HCT116 (cell line): ENCODE measurements around the gene MLLT3. TPM values are rescaled to one million over a fixed set of nuclear protein-coding genes. Genes with fewer than 3 reads are reported as not detected.

ENCODE experiments used
- ATAC-seq: fragments of 200-7000 bp; cut with Tn5 transposase; 2 replicates; pipeline ENCODE4 v1.9.1; 2020; ENCODE audit warnings: mild to moderate bottlenecking, moderate library complexity
- BruUV-seq: library from RNA; stranded (reverse); fragments of 400-500 nt; replicated peaks from 2 replicates; lab custom pipeline; 2021; lab: Mats Ljungman, UMichigan
- CTCF ChIA-PET: fragments of 300-600 bp; sonication (Branson Sonifier 250); formaldehyde crosslinking; loops from one replicate; lab custom pipeline; 2021; ENCODE audit warnings: antibody characterized with exemption; lab: Charles Lee
- POLR2A ChIA-PET: fragments of 300-600, 350-600 bp; sonication (Branson Sonifier 250); formaldehyde crosslinking; loops from one replicate; lab custom pipeline; 2021; ENCODE audit warnings: antibody characterized with exemption; lab: Charles Lee
- RAD21 ChIA-PET, 2 experiments: fragments of 300-600 bp; sonication (Branson Sonifier 250); formaldehyde crosslinking; loops; one replicate each; lab custom pipeline; 2023; ENCODE audit warnings: low total read pairs in 2 of 2; ENCODE audit not compliant: uncharacterized antibody in 2 of 2, unreplicated experiment in 2 of 2, low non-redundant PET in 1 of 2; lab: Charles Lee
- DNase-seq: peaks from one replicate; pipeline ENCODE4 v3.0.0-alpha.2; 2010; ENCODE audit warnings: low read depth, low spot score
- H2AFZ ChIP-seq: fragments of 200-600 bp; shearing (Covaris generic), sonication (generic); 2 replicates; pipeline ENCODE4 v1.6.1; 2017; ENCODE audit warnings: low read depth, mixed run types, mixed read lengths, antibody characterized with exemption, low read length; ENCODE audit not compliant: poor library complexity, severe bottlenecking
- H3K27ac ChIP-seq: 2 replicates; pipeline ENCODE4 v1.5.1; 2012; ENCODE audit warnings: low read depth, low read length
- H3K27me3 ChIP-seq: fragments of 200-600 bp; sonication (generic); 2 replicates; pipeline ENCODE4 v1.6.1; 2016; ENCODE audit warnings: mixed run types, low read length, mixed read lengths; ENCODE audit not compliant: insufficient read depth
- H3K36me3 ChIP-seq, 2 experiments: fragments of 200-500 bp in 1 of 2; fragments of 200-600 bp in 1 of 2; sonication (Bioruptor generic) in 1 of 2; sonication (generic) in 1 of 2; 2 replicates each; pipeline versions ENCODE4 v1.5.1 to v1.6.1; 2014 to 2016; ENCODE audit warnings: low read length in 2 of 2, inconsistent platforms in 1 of 2, mixed read lengths in 1 of 2, mixed run types in 1 of 2; ENCODE audit not compliant: insufficient read depth in 2 of 2, control insufficient read depth in 1 of 2
- H3K4me1 ChIP-seq, 2 experiments: fragments of 200-600 bp in 1 of 2; sonication (generic) in 1 of 2; 2 replicates each; pipeline versions ENCODE4 v1.5.1 to v1.6.1; 2012 to 2017; ENCODE audit warnings: low read length in 2 of 2, inconsistent platforms in 1 of 2, mild to moderate bottlenecking in 1 of 2, mixed read lengths in 1 of 2, mixed run types in 1 of 2, moderate library complexity in 1 of 2; ENCODE audit not compliant: insufficient read depth in 2 of 2, control insufficient read depth in 1 of 2
- H3K4me2 ChIP-seq: fragments of 200-600 bp; sonication (generic); 2 replicates; pipeline ENCODE4 v1.6.1; 2017; ENCODE audit warnings: mixed run types, low read length, mixed read lengths
- H3K4me3 ChIP-seq, 2 experiments: fragments of 200-600 bp in 1 of 2; sonication (generic) in 1 of 2; replicated peaks in 1 of 2; 2 replicates each; pipeline ENCODE4 v1.5.1; 2011 to 2016; ENCODE audit warnings: low read length in 2 of 2, control low read depth in 1 of 2, low read depth in 1 of 2, mild to moderate bottlenecking in 1 of 2, mixed read lengths in 1 of 2, mixed run types in 1 of 2
- H3K79me2 ChIP-seq: fragments of 200-600 bp; sonication (generic); 2 replicates; pipeline ENCODE4 v1.6.1; 2017; ENCODE audit warnings: mild to moderate bottlenecking, mixed run types, low read length, moderate library complexity, mixed read lengths; ENCODE audit not compliant: insufficient read depth
- H3K9ac ChIP-seq: fragments of 200-600 bp; sonication (generic); 2 replicates; pipeline ENCODE4 v1.6.1; 2016; ENCODE audit warnings: low read length, mixed read lengths
- H3K9me2 ChIP-seq: fragments of 200-600 bp; sonication (generic), shearing (Covaris generic); 2 replicates; pipeline ENCODE4 v1.6.1; 2017; ENCODE audit warnings: mixed run types, mild to moderate bottlenecking, moderate library complexity; ENCODE audit not compliant: insufficient read depth
- H3K9me3 ChIP-seq, 2 experiments: fragments of 200-500 bp in 1 of 2; fragments of 200-600 bp in 1 of 2; sonication (Bioruptor generic) in 1 of 2; sonication (generic) in 1 of 2; 2 replicates each; pipeline ENCODE4 v1.6.1; 2014 to 2017; ENCODE audit warnings: low read length in 2 of 2, mixed read lengths in 2 of 2, inconsistent platforms in 1 of 2, low read depth in 1 of 2, mild to moderate bottlenecking in 1 of 2, mixed run types in 1 of 2, moderate library complexity in 1 of 2; ENCODE audit not compliant: control insufficient read depth in 1 of 2, insufficient read depth in 1 of 2
- H4K20me1 ChIP-seq: fragments of 200-600 bp; sonication (generic), shearing (Covaris generic); 2 replicates; pipeline ENCODE4 v1.6.1; 2017; ENCODE audit warnings: mixed run types, mild to moderate bottlenecking, moderate library complexity; ENCODE audit not compliant: insufficient read depth
- CBX3 ChIP-seq: IDR thresholded peaks from 2 replicates; pipeline ENCODE4 v1.6.1; 2012; ENCODE audit warnings: low read depth
- CEBPB ChIP-seq: IDR thresholded peaks from 2 replicates; pipeline ENCODE4 v1.6.1; 2012; ENCODE audit warnings: low read depth
- EGR1 ChIP-seq: IDR thresholded peaks from 2 replicates; pipeline ENCODE4 v1.6.1; 2012; ENCODE audit warnings: low read depth
- ELF1 ChIP-seq: IDR thresholded peaks from 2 replicates; pipeline ENCODE4 v1.6.1; 2012; ENCODE audit warnings: low read depth, borderline replicate concordance
- EZH2phosphoT487 ChIP-seq: fragments of 200-600 bp; IDR thresholded peaks from 2 replicates; pipeline ENCODE4 v1.6.1; 2018; ENCODE audit warnings: antibody characterized with exemption, borderline replicate concordance
- FOSL1 ChIP-seq: IDR thresholded peaks from 2 replicates; pipeline ENCODE4 v1.6.1; 2012; ENCODE audit warnings: low read depth
- JUND ChIP-seq: IDR thresholded peaks from 2 replicates; pipeline ENCODE4 v1.6.1; 2012
- POLR2A ChIP-seq: IDR thresholded peaks from 2 replicates; pipeline ENCODE4 v1.7.0; 2011; ENCODE audit warnings: borderline replicate concordance; ENCODE audit not compliant: insufficient read depth, insufficient read length; ENCODE audit errors: extremely low read depth
- POLR2AphosphoS5 ChIP-seq: IDR thresholded peaks from 2 replicates; pipeline ENCODE4 v1.6.1; 2011; ENCODE audit warnings: mild to moderate bottlenecking, low read depth, low read length, moderate library complexity
- RAD21 ChIP-seq: IDR thresholded peaks from 2 replicates; pipeline ENCODE4 v1.6.1; 2012; ENCODE audit warnings: low read depth, mild to moderate bottlenecking
- SIN3A ChIP-seq: IDR thresholded peaks from 2 replicates; pipeline ENCODE4 v1.6.1; 2012; ENCODE audit warnings: low read depth
- SP1 ChIP-seq: IDR thresholded peaks from 2 replicates; pipeline ENCODE4 v1.6.1; 2012; ENCODE audit warnings: low read depth
- SRF ChIP-seq: IDR thresholded peaks from 2 replicates; pipeline ENCODE4 v1.6.1; 2012; ENCODE audit warnings: low read depth
- TCF7L2 ChIP-seq: IDR thresholded peaks from 2 replicates; pipeline ENCODE4 v1.7.0; 2011; ENCODE audit warnings: borderline replicate concordance, inconsistent platforms; ENCODE audit not compliant: insufficient read depth, insufficient read length; ENCODE audit errors: extremely low read depth
- YY1 ChIP-seq: IDR thresholded peaks from 2 replicates; pipeline ENCODE4 v1.6.1; 2011; ENCODE audit warnings: low read length, low read depth, moderate library complexity, mild to moderate bottlenecking; ENCODE audit not compliant: insufficient replicate concordance; ENCODE audit errors: extremely low read depth
- ZFX ChIP-seq: fragments of 450-650 bp; IDR thresholded peaks from 2 replicates; pipeline ENCODE4 v1.6.1; 2017
- ZNF274 ChIP-seq: fragments of 200-500 bp; sonication (Bioruptor generic); IDR thresholded peaks from 2 replicates; pipeline ENCODE4 v1.6.1; 2014; ENCODE audit warnings: mild to moderate bottlenecking, low read depth, low read length, inconsistent platforms
- intact Hi-C: fragments of 100-400 bp; cut with micrococcal nuclease; formaldehyde crosslinking; loops from 2 replicates; pipeline ENCODE4 v1.10.0; 2022
- total RNA-seq: library from RNA; stranded (reverse); gene quantifications from one replicate; pipeline ENCODE4 v1.2.1, GENCODE V29; 2021; ENCODE audit not compliant: unreplicated experiment
- TF ChIP-seq, protein P1 (sequence below): IDR thresholded peaks from 2 replicates; pipeline ENCODE4 v1.6.1; 2012

MLLT3 gene
- total RNA-seq, 1 experiment from 2014 or later = 4.3 TPM

DNA sequence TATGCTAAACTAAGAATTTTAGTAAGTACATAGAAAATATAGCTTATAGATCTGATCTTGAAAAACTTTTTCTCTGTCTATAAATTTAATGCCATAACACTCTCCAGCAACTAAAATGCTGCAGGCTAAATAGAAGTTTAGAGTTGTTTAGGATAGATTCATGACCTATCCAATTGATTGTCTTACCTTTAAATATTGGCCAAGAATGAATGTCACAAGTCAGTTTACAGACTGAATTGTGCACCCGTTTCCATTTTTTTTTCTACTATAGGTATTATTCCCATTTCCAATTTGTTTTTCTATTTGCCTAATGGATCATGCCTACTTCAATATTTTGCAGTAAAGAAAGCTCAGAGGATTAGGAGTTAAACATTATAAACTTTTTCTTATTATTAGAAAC, 129.5 kb downstream of the MLLT3 start:
- H3K36me3 ChIP-seq = no peaks in the 10 kb centered on the region
- ChIA-PET POLR2A (no interaction called here), CTCF (no interaction called here), RAD21 (no interaction called here)
- no peak overlapping the region for H3K4me2 ChIP-seq
- no peak overlapping the region for H2AFZ ChIP-seq
- intact Hi-C loops = no loop called here
- peaks cover 45% of the 10 kb centered on the region for H3K27me3 ChIP-seq
- H3K27ac ChIP-seq = no peak overlapping the region
- DNase-seq (no peak), ATAC-seq (no peak)
- TF ChIP-seq SRF = no peak
- TF ChIP-seq TCF7L2 = no peak
- TF ChIP-seq CEBPB = no peak
- TF ChIP-seq CBX3 = no peak
- TF ChIP-seq ZFX = no peak
- TF ChIP-seq ELF1 = no peak
- no peak for TF ChIP-seq YY1
- TF ChIP-seq FOSL1 = no peak
- TF ChIP-seq SP1 = no peak
- no peak for TF ChIP-seq RAD21
- no peak for TF ChIP-seq POLR2A
- TF ChIP-seq EZH2phosphoT487 = no peak
- TF ChIP-seq POLR2AphosphoS5 = no peak
- no peak for TF ChIP-seq EGR1
- TF ChIP-seq, protein P1, sequence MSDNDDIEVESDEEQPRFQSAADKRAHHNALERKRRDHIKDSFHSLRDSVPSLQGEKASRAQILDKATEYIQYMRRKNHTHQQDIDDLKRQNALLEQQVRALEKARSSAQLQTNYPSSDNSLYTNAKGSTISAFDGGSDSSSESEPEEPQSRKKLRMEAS = no peak
- TF ChIP-seq ZNF274 = no peak
- TF ChIP-seq JUND = no peak
- TF ChIP-seq SIN3A = no peak
- no peaks in the 10 kb centered on the region for H3K4me1 ChIP-seq
- no peaks in the 10 kb centered on the region for H4K20me1 ChIP-seq
- H3K9me3 ChIP-seq = no peaks in the 10 kb centered on the region
- no peak overlapping the region for H3K4me3 ChIP-seq
- no peak overlapping the region for H3K9ac ChIP-seq
- no peaks in the 10 kb centered on the region for H3K9me2 ChIP-seq
- BruUV-seq = no TSS peak
- no peaks in the 10 kb centered on the region for H3K79me2 ChIP-seq
